HEK293 (cell line): ENCODE results near the gene LCN6.

Experiments used
- CTCF ChIA-PET: fragments of 350-600 bp; formaldehyde crosslinking; extraction: SDS; loops from one replicate; lab custom pipeline; 2021; ENCODE audit warnings: antibody characterized with exemption; lab: Yijun Ruan, JAX
- POLR2A ChIA-PET: fragments of 300-600 bp; formaldehyde crosslinking; extraction: SDS; loops from one replicate; lab custom pipeline; 2020; ENCODE audit warnings: antibody characterized with exemption, inconsistent platforms; lab: Yijun Ruan, JAX
- H3K27ac ChIP-seq: fragments of 200-500 bp; sonication (Bioruptor generic); 2 replicates; pipeline ENCODE4 v1.5.1; 2014; ENCODE audit warnings: low read depth, low read length, control low read depth, inconsistent platforms; ENCODE audit errors: extremely low read depth
- H3K36me3 ChIP-seq, 2 experiments: fragments of 200-500 bp in 1 of 2; sonication (Bioruptor generic) in 1 of 2; 1 replicate in 1 of 2; 2 replicates in 1 of 2; pipeline ENCODE4 v1.5.1; 2014 to 2017; ENCODE audit warnings: inconsistent platforms in 2 of 2, low read length in 2 of 2; ENCODE audit not compliant: control insufficient read depth in 2 of 2, insufficient read depth in 1 of 2
- H3K4me1 ChIP-seq: fragments of 200-500 bp; sonication (Bioruptor generic); 2 replicates; pipeline ENCODE4 v1.5.1; 2014; ENCODE audit warnings: mild to moderate bottlenecking, low read length, inconsistent platforms; ENCODE audit not compliant: control insufficient read depth, insufficient read depth
- H3K4me3 ChIP-seq: 2 replicates; pipeline ENCODE4 v1.5.1; 2011; ENCODE audit warnings: low read depth, mild to moderate bottlenecking, control low read depth, low read length, moderate library complexity
- H3K9me3 ChIP-seq: fragments of 200-500 bp; sonication (Bioruptor generic); 2 replicates; pipeline ENCODE4 v1.5.1; 2014; ENCODE audit warnings: low read depth, low read length, inconsistent platforms; ENCODE audit not compliant: control insufficient read depth, insufficient read depth
- BCL11A ChIP-seq: fragments of 450-650 bp; formaldehyde crosslinking; IDR thresholded peaks from 2 replicates; pipeline ENCODE4 v1.5.1; 2016; ENCODE audit warnings: low read depth, missing biosample characterization, missing genetic modification characterization
- GLIS1 ChIP-seq: fragments of 450-650 bp; formaldehyde crosslinking; IDR thresholded peaks from 2 replicates; pipeline ENCODE4 v1.5.1; 2016; ENCODE audit warnings: missing biosample characterization, missing genetic modification characterization
- IKZF3 ChIP-seq: fragments of 450-650 bp; IDR thresholded peaks from 2 replicates; pipeline ENCODE4 v1.5.0; 2018; ENCODE audit warnings: missing biosample characterization, mild to moderate bottlenecking, missing genetic modification characterization, moderate library complexity
- MZF1 ChIP-seq: fragments of 450-650 bp; formaldehyde crosslinking; IDR thresholded peaks from 2 replicates; pipeline ENCODE4 v1.5.1; 2017; ENCODE audit warnings: missing biosample characterization, missing genetic modification characterization, borderline replicate concordance
- OSR2 ChIP-seq: fragments of 450-650 bp; formaldehyde crosslinking; IDR thresholded peaks from 2 replicates; pipeline ENCODE4 v1.5.1; 2016; ENCODE audit warnings: missing biosample characterization, missing genetic modification characterization
- PATZ1 ChIP-seq: fragments of 450-650 bp; formaldehyde crosslinking; IDR thresholded peaks from 2 replicates; pipeline ENCODE4 v1.5.1; 2016; ENCODE audit warnings: missing biosample characterization, missing genetic modification characterization
- REPIN1 ChIP-seq: fragments of 450-650 bp; formaldehyde crosslinking; IDR thresholded peaks from 2 replicates; pipeline ENCODE4 v1.5.1; 2017; ENCODE audit warnings: missing biosample characterization, missing genetic modification characterization, low read depth
- TRIM28 ChIP-seq: IDR thresholded peaks from 2 replicates; pipeline ENCODE4 v1.6.1; 2011; ENCODE audit warnings: low read length, control low read depth, borderline replicate concordance
- ZBTB20 ChIP-seq: fragments of 450-650 bp; formaldehyde crosslinking; IDR thresholded peaks from 2 replicates; pipeline ENCODE4 v1.5.1; 2016; ENCODE audit warnings: missing biosample characterization, missing genetic modification characterization
- ZBTB44 ChIP-seq: fragments of 450-650 bp; IDR thresholded peaks from 2 replicates; pipeline ENCODE4 v1.5.1; 2018; ENCODE audit warnings: missing biosample characterization, mild to moderate bottlenecking, missing genetic modification characterization
- ZBTB48 ChIP-seq: fragments of 450-650 bp; formaldehyde crosslinking; IDR thresholded peaks from 2 replicates; pipeline ENCODE4 v1.5.1; 2016; ENCODE audit warnings: missing biosample characterization, missing genetic modification characterization
- ZEB2 ChIP-seq: fragments of 450-650 bp; formaldehyde crosslinking; IDR thresholded peaks from 2 replicates; pipeline ENCODE4 v1.5.1; 2016; ENCODE audit warnings: missing biosample characterization, missing genetic modification characterization
- ZFHX2 ChIP-seq: fragments of 450-650 bp; formaldehyde crosslinking; conservative IDR thresholded peaks from 2 replicates; pipeline ENCODE4 v1.5.1; 2016; ENCODE audit warnings: missing biosample characterization, missing genetic modification characterization
- ZFP69B ChIP-seq: fragments of 450-650 bp; formaldehyde crosslinking; IDR thresholded peaks from 2 replicates; pipeline ENCODE4 v1.5.1; 2016; ENCODE audit warnings: missing biosample characterization, missing genetic modification characterization
- ZNF10 ChIP-seq: fragments of 450-650 bp; formaldehyde crosslinking; IDR thresholded peaks from 2 replicates; pipeline ENCODE4 v1.5.1; 2017; ENCODE audit warnings: missing biosample characterization, missing genetic modification characterization
- ZNF155 ChIP-seq: fragments of 450-650 bp; formaldehyde crosslinking; IDR thresholded peaks from 2 replicates; pipeline ENCODE4 v1.5.1; 2016; ENCODE audit warnings: missing biosample characterization, missing genetic modification characterization
- ZNF423 ChIP-seq: fragments of 450-650 bp; formaldehyde crosslinking; IDR thresholded peaks from 2 replicates; pipeline ENCODE4 v1.5.1; 2016; ENCODE audit warnings: missing biosample characterization, missing genetic modification characterization
- ZNF600 ChIP-seq: fragments of 450-650 bp; formaldehyde crosslinking; IDR thresholded peaks from 2 replicates; pipeline ENCODE4 v1.5.1; 2016; ENCODE audit warnings: missing biosample characterization, missing genetic modification characterization
- ZNF639 ChIP-seq: fragments of 450-650 bp; formaldehyde crosslinking; IDR thresholded peaks from 2 replicates; pipeline ENCODE4 v1.5.1; 2016; ENCODE audit warnings: missing biosample characterization, missing genetic modification characterization
- ZNF677 ChIP-seq: fragments of 450-650 bp; IDR thresholded peaks from 2 replicates; pipeline ENCODE4 v1.5.0; 2018; ENCODE audit warnings: missing biosample characterization, mild to moderate bottlenecking, missing genetic modification characterization, moderate library complexity
- ZNF707 ChIP-seq: fragments of 450-650 bp; formaldehyde crosslinking; IDR thresholded peaks from 2 replicates; pipeline ENCODE4 v1.5.1; 2016; ENCODE audit warnings: missing biosample characterization, missing genetic modification characterization
- ZNF747 ChIP-seq: fragments of 450-650 bp; formaldehyde crosslinking; IDR thresholded peaks from 2 replicates; pipeline ENCODE4 v1.5.1; 2016; ENCODE audit warnings: missing biosample characterization, missing genetic modification characterization
- ZSCAN23 ChIP-seq: fragments of 450-650 bp; formaldehyde crosslinking; IDR thresholded peaks from 2 replicates; pipeline ENCODE4 v1.5.1; 2016; ENCODE audit warnings: missing biosample characterization, missing genetic modification characterization
- TF ChIP-seq, protein P1 (sequence below): fragments of 450-650 bp; formaldehyde crosslinking; IDR thresholded peaks from 2 replicates; pipeline ENCODE4 v1.5.1; 2016; ENCODE audit warnings: missing biosample characterization, missing genetic modification characterization
- TF ChIP-seq, protein P2 (sequence below): fragments of 450-650 bp; formaldehyde crosslinking; IDR thresholded peaks from 2 replicates; pipeline ENCODE4 v1.5.1; 2016; ENCODE audit warnings: missing biosample characterization, missing genetic modification characterization

The LCN6 gene

DNA sequence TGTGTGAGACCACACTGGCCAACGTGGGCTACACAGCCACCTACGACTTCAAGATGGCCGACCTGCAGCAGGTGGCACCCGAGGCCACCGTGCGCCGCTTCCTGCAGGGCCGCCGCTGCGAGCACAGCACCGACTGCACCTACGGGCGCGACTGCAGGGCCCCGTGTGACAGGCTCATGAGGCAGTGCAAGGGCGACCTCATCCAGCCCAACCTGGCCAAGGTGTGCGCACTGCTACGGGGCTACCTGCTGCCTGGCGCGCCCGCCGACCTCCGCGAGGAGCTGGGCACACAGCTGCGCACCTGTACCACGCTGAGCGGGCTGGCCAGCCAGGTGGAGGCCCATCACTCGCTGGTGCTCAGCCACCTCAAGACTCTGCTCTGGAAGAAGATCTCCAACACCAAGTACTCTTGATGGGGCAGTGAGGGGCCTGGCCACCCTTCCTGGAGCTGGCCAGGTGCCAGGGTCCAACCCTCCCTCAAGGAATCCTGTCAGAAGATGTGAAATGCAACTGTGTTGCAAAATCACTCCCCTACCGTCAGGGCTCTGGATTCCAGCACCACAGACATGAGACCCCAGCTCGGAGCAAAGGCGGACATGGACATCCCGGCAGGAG is 24.9 kb downstream of the LCN6 start (continued):
- TF ChIP-seq, protein P1, sequence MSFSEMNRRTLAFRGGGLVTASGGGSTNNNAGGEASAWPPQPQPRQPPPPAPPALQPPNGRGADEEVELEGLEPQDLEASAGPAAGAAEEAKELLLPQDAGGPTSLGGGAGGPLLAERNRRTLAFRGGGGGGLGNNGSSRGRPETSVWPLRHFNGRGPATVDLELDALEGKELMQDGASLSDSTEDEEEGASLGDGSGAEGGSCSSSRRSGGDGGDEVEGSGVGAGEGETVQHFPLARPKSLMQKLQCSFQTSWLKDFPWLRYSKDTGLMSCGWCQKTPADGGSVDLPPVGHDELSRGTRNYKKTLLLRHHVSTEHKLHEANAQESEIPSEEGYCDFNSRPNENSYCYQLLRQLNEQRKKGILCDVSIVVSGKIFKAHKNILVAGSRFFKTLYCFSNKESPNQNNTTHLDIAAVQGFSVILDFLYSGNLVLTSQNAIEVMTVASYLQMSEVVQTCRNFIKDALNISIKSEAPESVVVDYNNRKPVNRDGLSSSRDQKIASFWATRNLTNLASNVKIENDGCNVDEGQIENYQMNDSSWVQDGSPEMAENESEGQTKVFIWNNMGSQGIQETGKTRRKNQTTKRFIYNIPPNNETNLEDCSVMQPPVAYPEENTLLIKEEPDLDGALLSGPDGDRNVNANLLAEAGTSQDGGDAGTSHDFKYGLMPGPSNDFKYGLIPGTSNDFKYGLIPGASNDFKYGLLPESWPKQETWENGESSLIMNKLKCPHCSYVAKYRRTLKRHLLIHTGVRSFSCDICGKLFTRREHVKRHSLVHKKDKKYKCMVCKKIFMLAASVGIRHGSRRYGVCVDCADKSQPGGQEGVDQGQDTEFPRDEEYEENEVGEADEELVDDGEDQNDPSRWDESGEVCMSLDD (tag by site-specific recombination): no peak
- TF ChIP-seq BCL11A (tag by site-specific recombination) (no peak), MZF1 (0 out of 2 replicates have a peak, but pooled peaks have one; percentile 11), ZNF155 (tag by site-specific recombination) (no peak), ZNF639 (tag by site-specific recombination) (no peak), ZBTB48 (tag by site-specific recombination) (0 out of 2 replicates have a peak, but pooled peaks have one; percentile 22), ZNF423 (tag by site-specific recombination) (0 out of 2 replicates have a peak, but pooled peaks have one; percentile 0), ZNF600 (tag by site-specific recombination) (0 out of 2 replicates have a peak, but pooled peaks have one; percentile 56), IKZF3 (tag by site-specific recombination) (no peak), ZSCAN23 (tag by site-specific recombination) (no peak), ZEB2 (tag by site-specific recombination) (peak; percentile 35; the same call in 1 of the 2 replicates), PATZ1 (tag by site-specific recombination) (peak; percentile 14; the same call in 1 of the 2 replicates), REPIN1 (no peak), ZNF707 (no peak), ZNF747 (tag by site-specific recombination) (no peak)
- TF ChIP-seq, protein P2, sequence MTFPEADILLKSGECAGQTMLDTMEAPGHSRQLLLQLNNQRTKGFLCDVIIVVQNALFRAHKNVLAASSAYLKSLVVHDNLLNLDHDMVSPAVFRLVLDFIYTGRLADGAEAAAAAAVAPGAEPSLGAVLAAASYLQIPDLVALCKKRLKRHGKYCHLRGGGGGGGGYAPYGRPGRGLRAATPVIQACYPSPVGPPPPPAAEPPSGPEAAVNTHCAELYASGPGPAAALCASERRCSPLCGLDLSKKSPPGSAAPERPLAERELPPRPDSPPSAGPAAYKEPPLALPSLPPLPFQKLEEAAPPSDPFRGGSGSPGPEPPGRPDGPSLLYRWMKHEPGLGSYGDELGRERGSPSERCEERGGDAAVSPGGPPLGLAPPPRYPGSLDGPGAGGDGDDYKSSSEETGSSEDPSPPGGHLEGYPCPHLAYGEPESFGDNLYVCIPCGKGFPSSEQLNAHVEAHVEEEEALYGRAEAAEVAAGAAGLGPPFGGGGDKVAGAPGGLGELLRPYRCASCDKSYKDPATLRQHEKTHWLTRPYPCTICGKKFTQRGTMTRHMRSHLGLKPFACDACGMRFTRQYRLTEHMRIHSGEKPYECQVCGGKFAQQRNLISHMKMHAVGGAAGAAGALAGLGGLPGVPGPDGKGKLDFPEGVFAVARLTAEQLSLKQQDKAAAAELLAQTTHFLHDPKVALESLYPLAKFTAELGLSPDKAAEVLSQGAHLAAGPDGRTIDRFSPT: peak; percentile 83

DNA sequence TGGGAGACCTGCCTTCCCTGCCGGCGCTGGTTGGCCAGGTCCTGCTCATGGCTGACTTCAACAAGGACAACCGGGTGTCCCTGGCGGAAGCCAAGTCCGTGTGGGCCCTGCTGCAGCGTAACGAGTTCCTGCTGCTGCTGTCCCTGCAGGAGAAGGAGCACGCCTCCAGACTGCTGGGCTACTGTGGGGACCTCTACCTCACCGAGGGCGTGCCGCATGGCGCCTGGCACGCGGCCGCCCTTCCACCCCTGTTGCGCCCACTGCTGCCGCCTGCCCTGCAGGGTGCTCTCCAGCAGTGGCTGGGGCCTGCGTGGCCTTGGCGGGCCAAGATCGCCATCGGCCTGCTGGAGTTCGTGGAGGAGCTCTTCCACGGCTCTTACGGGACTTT is 25.4 kb downstream of the LCN6 start:
- CTCF ChIA-PET: interaction anchor here (0.6 to 1.6 kb wide), 2 partner anchors 27 to 36 kb away, joined by 3 to 4 read pairs; partner anchors contain the start of gene LCN8
- no peaks in the 10 kb centered on the region for H3K9me3 ChIP-seq
- peaks cover 0 to 71% of the 10 kb centered on the region in 2 experiments; a peak in 2 of 3 replicates for H3K36me3 ChIP-seq
- POLR2A ChIA-PET: interaction anchor here (3.8 kb wide), 1 partner anchor 9 kb away, joined by 25 read pairs; the partner anchor contains the start of gene DIPK1B
- no peak overlapping the region for H3K27ac ChIP-seq
- no peak overlapping the region for H3K4me3 ChIP-seq
- no peaks in the 10 kb centered on the region; the same call in 1 of the 2 replicates for H3K4me1 ChIP-seq
- TF ChIP-seq GLIS1 (tag by site-specific recombination) (peak; percentile 14; the same call in 1 of the 2 replicates), ZNF600 (tag by site-specific recombination) (peak; percentile 97), ZFP69B (tag by site-specific recombination) (peak; percentile 92), ZFHX2 (tag by site-specific recombination) (peak; percentile 68), OSR2 (tag by site-specific recombination) (peak; percentile 85), TRIM28 (no peak), ZNF677 (tag by site-specific recombination) (no peak), ZBTB44 (tag by site-specific recombination) (peak; percentile 87), ZBTB20 (0 out of 2 replicates have a peak, but pooled peaks have one; percentile 23), ZNF707 (no peak), ZEB2 (tag by site-specific recombination) (0 out of 2 replicates have a peak, but pooled peaks have one; percentile 31), ZNF10 (tag by site-specific recombination) (peak; percentile 12; the same call in 1 of the 2 replicates)
